CD4-positive, CD25-positive, alpha-beta regulatory T cell (primary cell): Measurements from ENCODE around the gene PDE4D. TPM values are rescaled to one million over a fixed set of nuclear protein-coding genes. Genes with fewer than 3 reads are reported as not detected.
"Not testable (repeated sequence)": the region's sequence is repeated elsewhere in the genome, so short reads cannot be mapped to it uniquely, and the experiment has no call there.

Source experiments
- ATAC-seq, 2 donors: fragments of 150-1000 bp; cut with Tn5 transposase; one replicate each; pipeline ENCODE4 v1.10.0; 2021; ENCODE audit warnings: low read depth in 2 of 2, moderate number of reproducible peaks in 2 of 2, moderate library complexity in 1 of 2
- DNase-seq, 3 donors: peaks; one replicate each; pipeline versions ENCODE4 v3.0.0 to v3.0.0-alpha.2; 2012 to 2022; ENCODE audit warnings: mixed read lengths in 1 of 3
- H3K27ac ChIP-seq: one replicate; pipeline ENCODE4 v1.7.0; 2013; ENCODE audit warnings: mild to moderate bottlenecking, low read length; ENCODE audit not compliant: insufficient read depth, poor library complexity, severe bottlenecking
- H3K27me3 ChIP-seq: one replicate; pipeline ENCODE4 v1.7.0; 2013; ENCODE audit warnings: low read length; ENCODE audit not compliant: control insufficient read depth, insufficient read depth
- H3K36me3 ChIP-seq: one replicate; pipeline ENCODE4 v1.7.0; 2013; ENCODE audit warnings: mild to moderate bottlenecking, low read length, moderate library complexity; ENCODE audit not compliant: control insufficient read depth, insufficient read depth
- H3K4me1 ChIP-seq: 2 replicates; pipeline ENCODE4 v1.7.0; 2013; ENCODE audit warnings: mild to moderate bottlenecking, low read length; ENCODE audit not compliant: insufficient read depth, control insufficient read depth, poor library complexity, severe bottlenecking
- H3K4me3 ChIP-seq: one replicate; pipeline ENCODE4 v1.7.0; 2013; ENCODE audit warnings: low read depth, mild to moderate bottlenecking, low read length, moderate library complexity
- H3K9me3 ChIP-seq, 2 experiments: 1 replicate in 1 of 2; 2 replicates in 1 of 2; pipeline ENCODE4 v1.7.0; 2013; ENCODE audit warnings: low read length in 2 of 2, mild to moderate bottlenecking in 1 of 2, moderate library complexity in 1 of 2; ENCODE audit not compliant: control insufficient read depth in 2 of 2
- H3K27ac Mint-ChIP-seq, 3 donors: one replicate each; pipeline ENCODE4 v1.8.0; 2020 to 2022; ENCODE audit warnings: mild to moderate bottlenecking in 3 of 3, mixed read lengths in 3 of 3, moderate library complexity in 2 of 3
- H3K27me3 Mint-ChIP-seq: one replicate; pipeline ENCODE4 v1.8.0; 2022; ENCODE audit warnings: mild to moderate bottlenecking, mixed read lengths
- H3K36me3 Mint-ChIP-seq: one replicate; pipeline ENCODE4 v1.8.0; 2020; ENCODE audit warnings: mixed read lengths
- H3K4me1 Mint-ChIP-seq, 4 donors: one replicate each; pipeline ENCODE4 v1.8.0; 2020 to 2022; ENCODE audit warnings: mixed read lengths in 4 of 4, mild to moderate bottlenecking in 1 of 4
- H3K4me3 Mint-ChIP-seq, 4 donors: one replicate each; pipeline ENCODE4 v1.8.0; 2020 to 2022; ENCODE audit warnings: mild to moderate bottlenecking in 4 of 4, mixed read lengths in 4 of 4, moderate library complexity in 3 of 4
- H3K9me3 Mint-ChIP-seq, 7 donors: one replicate each; pipeline ENCODE4 v1.8.0; 2020 to 2022; ENCODE audit warnings: mixed read lengths in 7 of 7, mild to moderate bottlenecking in 3 of 7, moderate library complexity in 2 of 7
- polyA plus RNA-seq, 4 donors: library from polyadenylated mRNA; unstranded; fragments of 300-500 nt; fragmentation: Illumina TruSeq; gene quantifications; one replicate each; pipeline ENCODE4 v1.2.3, GENCODE V29; 2021
- total RNA-seq: library from RNA; stranded (reverse); gene quantifications from one replicate; pipeline ENCODE4 v1.2.3, GENCODE V29; 2022

PDE4D gene
- total and polyA plus RNA-seq, 5 donors from 2014 or later: 2.1 to 39.9 (median 4.8) TPM

- Mint-ChIP-seq H3K4me1 (peaks cover 0 to 34% (median 21%) of the 10 kb centered on the region in 4 donors), H3K4me3 (peak overlapping the region; percentile 80 to 93 (median 88)), H3K27ac (no peak overlapping the region), H3K9me3 (peaks cover 0 to 2% (median 0%) of the 10 kb centered on the region in 7 donors), H3K36me3 (no peaks in the 10 kb centered on the region), H3K27me3 (peaks cover 13% of the 10 kb centered on the region)
- no peaks in the 10 kb centered on the region for H3K36me3 ChIP-seq
- ATAC-seq (no peak), DNase-seq (no peak)
- no peaks in the 10 kb centered on the region for H3K9me3 ChIP-seq
- H3K4me1 ChIP-seq: no peaks in the 10 kb centered on the region
- H3K27ac ChIP-seq: no peak overlapping the region
- H3K27me3 ChIP-seq: peaks cover 7% of the 10 kb centered on the region
- peak overlapping the region; percentile 72 for H3K4me3 ChIP-seq
Measured at GRCh38 chr5:59767211-59767605, 126.3 kb downstream of the PDE4D start.

GRCh38 chr5:59766427-59767210 is 126.9 kb downstream of the PDE4D start:
- H3K4me1 Mint-ChIP-seq: peaks cover 0 to 34% (median 21%) of the 10 kb centered on the region in 4 donors
- H3K4me1 ChIP-seq: no peaks in the 10 kb centered on the region
- peaks cover 13% of the 10 kb centered on the region for H3K27me3 Mint-ChIP-seq
- H3K36me3 ChIP-seq: no peaks in the 10 kb centered on the region
- H3K4me3 Mint-ChIP-seq: peak overlapping the region in 3 of 4 donors; percentile 80 to 93 (median 92)
- no peak overlapping the region for H3K27ac Mint-ChIP-seq
- peaks cover 0 to 2% (median 0%) of the 10 kb centered on the region in 7 donors for H3K9me3 Mint-ChIP-seq
- ATAC-seq: no peak
- H3K27me3 ChIP-seq: peaks cover 7% of the 10 kb centered on the region
- H3K36me3 Mint-ChIP-seq: no peaks in the 10 kb centered on the region
- peak overlapping the region; percentile 72 for H3K4me3 ChIP-seq
- DNase-seq: no peak
- no peak overlapping the region for H3K27ac ChIP-seq
- H3K9me3 ChIP-seq: no peaks in the 10 kb centered on the region

GRCh38 chr5:59765446-59765845 is 128.1 kb downstream of the PDE4D start:
- no peak overlapping the region for H3K27ac ChIP-seq

GRCh38 chr5:59764361-59764760 is 129.2 kb downstream of the PDE4D start:
- peaks cover 13% of the 10 kb centered on the region for H3K27me3 Mint-ChIP-seq
- H3K9me3 Mint-ChIP-seq: peaks cover 0 to 2% (median 0%) of the 10 kb centered on the region in 7 donors
- no peak for ATAC-seq

More at GRCh38 chr5:59765446-59765845, 128.1 kb downstream of the PDE4D start:
- no peaks in the 10 kb centered on the region for H3K36me3 ChIP-seq
- no peak for ATAC-seq
- no peak overlapping the region for H3K4me3 ChIP-seq
- peaks cover 0 to 34% (median 21%) of the 10 kb centered on the region in 4 donors for H3K4me1 Mint-ChIP-seq
- H3K9me3 Mint-ChIP-seq: peaks cover 0 to 2% (median 0%) of the 10 kb centered on the region in 7 donors
- H3K4me3 Mint-ChIP-seq: peak overlapping the region in 1 of 4 donors; percentile 5
- H3K4me1 ChIP-seq: no peaks in the 10 kb centered on the region
- H3K27me3 Mint-ChIP-seq: peaks cover 13% of the 10 kb centered on the region
- H3K27ac Mint-ChIP-seq: peak overlapping the region in 2 of 3 donors; percentile 8 to 67
- H3K9me3 ChIP-seq: no peaks in the 10 kb centered on the region
- no peaks in the 10 kb centered on the region for H3K36me3 Mint-ChIP-seq
- no peak for DNase-seq
- H3K27me3 ChIP-seq: peaks cover 7% of the 10 kb centered on the region

GRCh38 chr5:59763541-59763940 is 130.0 kb downstream of the PDE4D start:
- H3K9me3 Mint-ChIP-seq: peaks cover 0 to 2% (median 0%) of the 10 kb centered on the region in 7 donors
- H3K27me3 ChIP-seq: peaks cover 4% of the 10 kb centered on the region
- no peaks in the 10 kb centered on the region for H3K9me3 ChIP-seq
- peaks cover 3 to 32% (median 15%) of the 10 kb centered on the region in 4 donors for H3K4me1 Mint-ChIP-seq
- no peak overlapping the region for H3K4me3 ChIP-seq
- peaks cover 13% of the 10 kb centered on the region for H3K27me3 Mint-ChIP-seq
- no peaks in the 10 kb centered on the region for H3K4me1 ChIP-seq
- H3K27ac Mint-ChIP-seq: peak overlapping the region in 1 of 3 donors; percentile 0
- H3K36me3 Mint-ChIP-seq: no peaks in the 10 kb centered on the region
- DNase-seq: no peak
- H3K27ac ChIP-seq: no peak overlapping the region
- no peak overlapping the region for H3K4me3 Mint-ChIP-seq
- no peaks in the 10 kb centered on the region for H3K36me3 ChIP-seq
- no peak for ATAC-seq

More at GRCh38 chr5:59764361-59764760, 129.2 kb downstream of the PDE4D start:
- peak overlapping the region in 1 of 4 donors; percentile 13 for H3K4me3 Mint-ChIP-seq
- H3K4me1 Mint-ChIP-seq: peaks cover 3 to 38% (median 21%) of the 10 kb centered on the region in 4 donors
- H3K36me3 ChIP-seq: no peaks in the 10 kb centered on the region
- H3K4me1 ChIP-seq: no peaks in the 10 kb centered on the region
- H3K36me3 Mint-ChIP-seq: no peaks in the 10 kb centered on the region
- H3K27ac ChIP-seq: no peak overlapping the region
- peak overlapping the region in 1 of 3 donors; percentile 14 for H3K27ac Mint-ChIP-seq
- no peak overlapping the region for H3K4me3 ChIP-seq
- DNase-seq: no peak
- peaks cover 7% of the 10 kb centered on the region for H3K27me3 ChIP-seq
- no peaks in the 10 kb centered on the region for H3K9me3 ChIP-seq

- not testable (repeated sequence) for H3K27ac Mint-ChIP-seq, H3K36me3 ChIP-seq, DNase-seq, H3K4me3 ChIP-seq, H3K4me3 Mint-ChIP-seq, H3K4me1 ChIP-seq, H3K27ac ChIP-seq, ATAC-seq, H3K9me3 ChIP-seq, H3K27me3 Mint-ChIP-seq, H3K9me3 Mint-ChIP-seq, H3K27me3 ChIP-seq, H3K36me3 Mint-ChIP-seq
- H3K4me1 Mint-ChIP-seq: peaks cover 3 to 24% (median 11%) of the 10 kb centered on the region in 4 donors
Measured at GRCh38 chr5:59762232-59762631, 131.3 kb downstream of the PDE4D start.

- Histone ChIP-seq H3K9me3 (no peaks in the 10 kb centered on the region), H3K27ac (no peak overlapping the region), H3K4me3 (no peak overlapping the region), H3K4me1 (no peaks in the 10 kb centered on the region), H3K36me3 (no peaks in the 10 kb centered on the region), H3K27me3 (no peaks in the 10 kb centered on the region)
- peak in 1 of 3 donors; percentile 17 for DNase-seq
- Mint-ChIP-seq H3K9me3 (no peaks in the 10 kb centered on the region), H3K27me3 (peaks cover 4% of the 10 kb centered on the region), H3K4me3 (no peak overlapping the region), H3K36me3 (no peaks in the 10 kb centered on the region), H3K4me1 (peaks cover 3 to 22% (median 6%) of the 10 kb centered on the region in 4 donors), H3K27ac (no peak overlapping the region)
- peak; percentile 68 for ATAC-seq
Measured at GRCh38 chr5:59760785-59761348, 132.7 kb downstream of the PDE4D start.
